Testis (tissue), 2 donors: ENCODE data around the gene TXNDC8.

Experiments used
- CTCF ChIP-seq, 3 experiments: fragments of 450-650 bp in 2 of 3; fragments of 200-600 bp in 1 of 3; sonication (generic) in 1 of 3; IDR thresholded peaks; one replicate each; pipeline ENCODE4 v1.5.1; 2016 to 2019; ENCODE audit warnings: antibody characterized with exemption in 3 of 3, mild to moderate bottlenecking in 2 of 3, moderate library complexity in 1 of 3
- POLR2A ChIP-seq: fragments of 450-650 bp; IDR thresholded peaks from one replicate; pipeline ENCODE4 v1.6.1; 2017; ENCODE audit warnings: antibody characterized with exemption, mild to moderate bottlenecking, moderate library complexity

- TF ChIP-seq CTCF (IDR thresholded peaks at IDR 0.05), result no peak
- no peak for TF ChIP-seq POLR2A
These were observed 79.0 kb downstream of the TXNDC8 start for GRCh38 chr9:110258690-110259091.
